NCI-H187 (cell line): ENCODE results near the gene PDE8B.

Experiments used
- DNase-seq, 2 experiments: peaks; one replicate each; lab custom pipeline; 2025; lab: John Stamatoyannopoulos, UW

PDE8B gene

GRCh38 chr5:77210091-77210963 is at the start of gene PDE8B:
Gene PDE8B, plus strand, starts transcription at chr5:77210680. Its CDS starts 246 bp downstream, at chr5:77210926.
- DNase-seq = no peak

- DNase-seq = no peak
These were observed 47.0 kb upstream of the PDE8B start for GRCh38 chr5:77163453-77163852.

GRCh38 chr5:77167063-77167462 is 43.4 kb upstream of the PDE8B start:
- no peak for DNase-seq

GRCh38 chr5:77167695-77168121 is 42.8 kb upstream of the PDE8B start:
- DNase-seq = no peak

- DNase-seq = no peak
These were observed 42.2 kb upstream of the PDE8B start for GRCh38 chr5:77168161-77168878.

- peak; percentile 17 to 24 for DNase-seq
These were observed 41.6 kb upstream of the PDE8B start for GRCh38 chr5:77168879-77169244.

GRCh38 chr5:77170196-77170890 is 40.1 kb upstream of the PDE8B start:
- DNase-seq = no peak

GRCh38 chr5:77171141-77171910 is 39.2 kb upstream of the PDE8B start:
- DNase-seq = no peak

- DNase-seq = no peak
These were observed 37.7 kb upstream of the PDE8B start for GRCh38 chr5:77172713-77173328.

- no peak for DNase-seq
These were observed 36.0 kb upstream of the PDE8B start for GRCh38 chr5:77174526-77174925.

- DNase-seq = no peak
These were observed 35.2 kb upstream of the PDE8B start for GRCh38 chr5:77175231-77175630.

- no peak for DNase-seq
These were observed 34.1 kb upstream of the PDE8B start for GRCh38 chr5:77176429-77176828.

GRCh38 chr5:77177576-77177975 is 32.9 kb upstream of the PDE8B start:
- no peak for DNase-seq

- no peak for DNase-seq
These were observed 30.1 kb upstream of the PDE8B start for GRCh38 chr5:77180167-77181081.

GRCh38 chr5:77181173-77181572 is 29.3 kb upstream of the PDE8B start:
- DNase-seq = no peak

GRCh38 chr5:77181596-77182304 is 28.7 kb upstream of the PDE8B start:
- DNase-seq = no peak

- DNase-seq = no peak
These were observed 28.1 kb upstream of the PDE8B start for GRCh38 chr5:77182367-77182766.

GRCh38 chr5:77186652-77187370 is 23.7 kb upstream of the PDE8B start:
- DNase-seq = no peak

GRCh38 chr5:77189421-77189820 is 21.1 kb upstream of the PDE8B start:
- DNase-seq = no peak
